ENCODE measurements around the gene USP37.

GRCh38 chr2:218479595-218479994 lies 88.6 kb downstream of the USP37 start:
- TF ChIP-seq CTCF (IDR thresholded peaks at IDR 0.05) (no peak), POLR2A (IDR thresholded peaks at IDR 0.05) (no peak)

All from lower leg skin (tissue), 3 donors.